PC-9 (cell line): ENCODE data around the gene ATG16L1.

Source experiments
- EZH2 ChIP-seq: fragments of 200-600 bp; sonication (generic); IDR thresholded peaks from 2 replicates; pipeline ENCODE4 v1.8.0; 2017; ENCODE audit warnings: antibody characterized with exemption, low read depth
- TF ChIP-seq, protein P1 (sequence below): fragments of 200-600 bp; sonication (generic); conservative IDR thresholded peaks from 2 replicates; pipeline ENCODE4 v1.6.1; 2017; ENCODE audit warnings: mixed run types, antibody characterized with exemption, mild to moderate bottlenecking, moderate library complexity

DNA sequence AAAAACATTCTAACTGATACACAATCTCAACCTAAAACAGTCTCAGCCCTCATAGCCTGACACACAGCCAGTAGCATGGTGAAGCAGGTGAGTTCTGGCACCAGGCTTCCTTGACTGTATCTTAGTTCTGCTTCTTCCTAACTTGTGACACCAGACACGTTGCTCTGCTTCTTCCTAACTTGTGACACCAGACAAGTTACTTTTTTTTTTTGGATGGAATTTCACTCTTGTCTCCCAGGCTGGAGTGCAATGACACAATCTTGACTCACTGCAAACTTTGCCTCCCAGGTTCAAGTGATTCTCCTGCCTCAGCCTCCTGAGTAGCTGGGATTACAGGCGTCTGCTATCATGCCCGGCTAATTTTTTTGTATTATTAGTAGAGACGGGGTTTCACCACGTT, 6.7 kb upstream of the ATG16L1 start:
- TF ChIP-seq, protein P1, sequence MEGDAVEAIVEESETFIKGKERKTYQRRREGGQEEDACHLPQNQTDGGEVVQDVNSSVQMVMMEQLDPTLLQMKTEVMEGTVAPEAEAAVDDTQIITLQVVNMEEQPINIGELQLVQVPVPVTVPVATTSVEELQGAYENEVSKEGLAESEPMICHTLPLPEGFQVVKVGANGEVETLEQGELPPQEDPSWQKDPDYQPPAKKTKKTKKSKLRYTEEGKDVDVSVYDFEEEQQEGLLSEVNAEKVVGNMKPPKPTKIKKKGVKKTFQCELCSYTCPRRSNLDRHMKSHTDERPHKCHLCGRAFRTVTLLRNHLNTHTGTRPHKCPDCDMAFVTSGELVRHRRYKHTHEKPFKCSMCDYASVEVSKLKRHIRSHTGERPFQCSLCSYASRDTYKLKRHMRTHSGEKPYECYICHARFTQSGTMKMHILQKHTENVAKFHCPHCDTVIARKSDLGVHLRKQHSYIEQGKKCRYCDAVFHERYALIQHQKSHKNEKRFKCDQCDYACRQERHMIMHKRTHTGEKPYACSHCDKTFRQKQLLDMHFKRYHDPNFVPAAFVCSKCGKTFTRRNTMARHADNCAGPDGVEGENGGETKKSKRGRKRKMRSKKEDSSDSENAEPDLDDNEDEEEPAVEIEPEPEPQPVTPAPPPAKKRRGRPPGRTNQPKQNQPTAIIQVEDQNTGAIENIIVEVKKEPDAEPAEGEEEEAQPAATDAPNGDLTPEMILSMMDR = no peak
- no peak for TF ChIP-seq EZH2
